ENCODE data around the gene FAM24A.
"Not testable (repeated sequence)": the region's sequence is repeated elsewhere in the genome, so short reads cannot be mapped to it uniquely, and the experiment has no call there.

The FAM24A gene

GRCh38 chr10:122910310-122910709 is at the start of gene FAM24A:
TSS of gene FAM24A (plus strand) at chr10:122910610. CDS start at chr10:122911635, 1,025 bp downstream.
- H3K4me3 ChIP-seq (ENCODE audit: low read depth, low read length) = no peak within 1 kb of the TSS
- no peak for TF ChIP-seq CTCF (IDR thresholded peaks at IDR 0.05; ENCODE audit: low read depth, low read length)
- in situ Hi-C loops (cut with HindIII; ENCODE audit: low sequenced_read_pairs) = no loop called here
- no peak for DNase-seq (ENCODE audit: low read depth, low spot score)

GRCh38 chr10:122861711-122862161 is 48.7 kb upstream of the FAM24A start:
- DNase-seq (ENCODE audit: low read depth, low spot score) = peak; percentile 64
- no peak overlapping the region for H3K4me3 ChIP-seq (ENCODE audit: low read depth, low read length)
- in situ Hi-C loops (cut with HindIII; ENCODE audit: low sequenced_read_pairs) = no loop called here
- TF ChIP-seq CTCF (IDR thresholded peaks at IDR 0.05; ENCODE audit: low read depth, low read length) = no peak

- DNase-seq (ENCODE audit: low read depth, low spot score) = no peak
- H3K4me3 ChIP-seq (ENCODE audit: low read depth, low read length) = no peak overlapping the region
- in situ Hi-C loops (cut with HindIII; ENCODE audit: low sequenced_read_pairs) = no loop called here
- no peak for TF ChIP-seq CTCF (IDR thresholded peaks at IDR 0.05; ENCODE audit: low read depth, low read length)
Measured at GRCh38 chr10:122863216-122864193, 46.9 kb upstream of the FAM24A start.

- TF ChIP-seq CTCF (IDR thresholded peaks at IDR 0.05; ENCODE audit: low read depth, low read length) = no peak
- no peak for DNase-seq (ENCODE audit: low read depth, low spot score)
- no peak overlapping the region for H3K4me3 ChIP-seq (ENCODE audit: low read depth, low read length)
- in situ Hi-C loops (cut with HindIII; ENCODE audit: low sequenced_read_pairs) = no loop called here
Measured at GRCh38 chr10:122864194-122864592, 46.2 kb upstream of the FAM24A start.

- H3K4me3 ChIP-seq (ENCODE audit: low read depth, low read length) = no peak overlapping the region
- DNase-seq (ENCODE audit: low read depth, low spot score) = peak; percentile 64
- in situ Hi-C loops (cut with HindIII; ENCODE audit: low sequenced_read_pairs) = no loop called here
- no peak for TF ChIP-seq CTCF (IDR thresholded peaks at IDR 0.05; ENCODE audit: low read depth, low read length)
Measured at GRCh38 chr10:122864901-122865300, 45.5 kb upstream of the FAM24A start.

GRCh38 chr10:122866757-122867482 is 43.5 kb upstream of the FAM24A start:
- H3K4me3 ChIP-seq (ENCODE audit: low read depth, low read length); DNase-seq (ENCODE audit: low read depth, low spot score); in situ Hi-C loops (cut with HindIII; ENCODE audit: low sequenced_read_pairs): not testable (repeated sequence)

GRCh38 chr10:122868768-122869167 is 41.6 kb upstream of the FAM24A start:
- in situ Hi-C loops (cut with HindIII; ENCODE audit: low sequenced_read_pairs); H3K4me3 ChIP-seq (ENCODE audit: low read depth, low read length); DNase-seq (ENCODE audit: low read depth, low spot score): not testable (repeated sequence)

GRCh38 chr10:122871947-122872346 is 38.5 kb upstream of the FAM24A start:
- in situ Hi-C loops (cut with HindIII; ENCODE audit: low sequenced_read_pairs); H3K4me3 ChIP-seq (ENCODE audit: low read depth, low read length): not testable (repeated sequence)

More at GRCh38 chr10:122871947-122872346, 38.5 kb upstream of the FAM24A start:
- DNase-seq (ENCODE audit: low read depth, low spot score) = not testable (repeated sequence)
